Mesothelial cell of epicardium (in vitro differentiated cells): ENCODE measurements around the gene TMEM161B. TPM values are rescaled to one million over a fixed set of nuclear protein-coding genes. Genes with fewer than 3 reads are reported as not detected.

ENCODE experiments used
- DNase-seq, 2 experiments: peaks; one replicate each; pipeline ENCODE4 v3.0.0; 2021; ENCODE audit warnings: low spot score in 2 of 2; ENCODE audit not compliant: unreplicated experiment in 2 of 2
- H3K27ac Mint-ChIP-seq: 2 replicates; pipeline ENCODE4 v1.8.0; 2021; ENCODE audit warnings: mixed read lengths
- H3K27me3 Mint-ChIP-seq: 2 replicates; pipeline ENCODE4 v1.8.0; 2021; ENCODE audit warnings: low read depth, mixed read lengths
- H3K36me3 Mint-ChIP-seq: 2 replicates; pipeline ENCODE4 v1.8.0; 2021; ENCODE audit warnings: mixed read lengths
- H3K4me1 Mint-ChIP-seq: 2 replicates; pipeline ENCODE4 v1.8.0; 2021; ENCODE audit warnings: mixed read lengths
- H3K4me3 Mint-ChIP-seq: 2 replicates; pipeline ENCODE4 v1.8.0; 2021; ENCODE audit warnings: mild to moderate bottlenecking, moderate library complexity, mixed read lengths
- H3K9me3 Mint-ChIP-seq: 2 replicates; pipeline ENCODE4 v1.8.0; 2021; ENCODE audit warnings: mixed read lengths
- total RNA-seq: library from RNA; stranded (reverse); gene quantifications from 3 replicates; pipeline ENCODE4 v1.2.1, GENCODE V29; 2021
- TF ChIP-seq, protein P1 (sequence below): fragments of 200-600 bp; sonication (generic); IDR thresholded peaks from one replicate; pipeline ENCODE4 v1.5.0; 2021; ENCODE audit warnings: antibody characterized with exemption; ENCODE audit not compliant: unreplicated experiment

TMEM161B gene
- total RNA-seq, 1 donor from 2014 or later, result 29.5 TPM

DNA sequence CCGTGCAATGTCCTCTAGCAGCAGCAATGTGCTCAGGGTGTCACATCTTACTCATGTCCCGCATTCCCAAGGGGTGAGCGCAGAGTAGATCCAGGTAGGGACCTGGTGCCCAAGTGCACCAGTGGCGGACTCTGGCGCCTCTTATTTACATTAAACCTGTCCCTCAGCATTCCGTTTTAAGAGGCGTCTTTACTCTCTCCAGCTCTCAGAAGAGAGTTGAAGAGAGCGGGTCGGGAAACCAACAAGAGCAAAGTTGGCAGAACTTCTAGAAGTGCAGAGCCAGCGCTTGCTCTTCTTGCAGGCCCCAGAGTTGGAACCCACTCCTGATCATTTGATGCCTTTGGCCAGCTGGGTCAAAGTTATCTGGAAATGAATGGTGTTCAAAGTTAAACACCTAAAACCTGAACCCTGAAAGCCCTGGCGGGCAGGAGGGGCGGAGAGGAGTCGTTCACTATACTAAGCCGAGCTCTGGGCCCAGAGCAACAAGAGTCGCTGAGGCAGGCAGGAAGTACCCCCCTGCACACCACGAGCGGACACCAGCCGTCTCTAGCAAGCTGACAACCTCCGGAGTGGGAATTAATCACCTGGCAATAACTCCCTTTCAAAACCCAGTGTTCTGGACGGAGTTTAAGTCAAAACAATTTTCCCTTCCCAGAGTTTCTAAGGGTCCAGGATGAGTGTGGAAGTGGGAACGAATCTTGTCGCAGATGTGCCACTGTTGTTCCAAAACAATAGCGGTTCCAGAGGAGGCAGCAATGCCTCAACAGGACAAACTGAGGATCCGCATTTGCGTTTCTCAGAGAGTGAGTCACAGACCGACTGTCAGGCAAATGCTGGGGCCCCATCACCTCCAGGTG is 122.8 kb downstream of the TMEM161B start:
- H3K36me3 Mint-ChIP-seq, result no peaks in the 10 kb centered on the region
- H3K27me3 Mint-ChIP-seq, result peaks cover 29% of the 10 kb centered on the region
- H3K9me3 Mint-ChIP-seq, result peaks cover under 1% of the 10 kb centered on the region
- DNase-seq, result peak in 1 of 2 experiments; percentile 38
- H3K27ac Mint-ChIP-seq, result no peak overlapping the region
- peaks cover 9% of the 10 kb centered on the region for H3K4me1 Mint-ChIP-seq
- TF ChIP-seq, protein P1, sequence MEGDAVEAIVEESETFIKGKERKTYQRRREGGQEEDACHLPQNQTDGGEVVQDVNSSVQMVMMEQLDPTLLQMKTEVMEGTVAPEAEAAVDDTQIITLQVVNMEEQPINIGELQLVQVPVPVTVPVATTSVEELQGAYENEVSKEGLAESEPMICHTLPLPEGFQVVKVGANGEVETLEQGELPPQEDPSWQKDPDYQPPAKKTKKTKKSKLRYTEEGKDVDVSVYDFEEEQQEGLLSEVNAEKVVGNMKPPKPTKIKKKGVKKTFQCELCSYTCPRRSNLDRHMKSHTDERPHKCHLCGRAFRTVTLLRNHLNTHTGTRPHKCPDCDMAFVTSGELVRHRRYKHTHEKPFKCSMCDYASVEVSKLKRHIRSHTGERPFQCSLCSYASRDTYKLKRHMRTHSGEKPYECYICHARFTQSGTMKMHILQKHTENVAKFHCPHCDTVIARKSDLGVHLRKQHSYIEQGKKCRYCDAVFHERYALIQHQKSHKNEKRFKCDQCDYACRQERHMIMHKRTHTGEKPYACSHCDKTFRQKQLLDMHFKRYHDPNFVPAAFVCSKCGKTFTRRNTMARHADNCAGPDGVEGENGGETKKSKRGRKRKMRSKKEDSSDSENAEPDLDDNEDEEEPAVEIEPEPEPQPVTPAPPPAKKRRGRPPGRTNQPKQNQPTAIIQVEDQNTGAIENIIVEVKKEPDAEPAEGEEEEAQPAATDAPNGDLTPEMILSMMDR, result no peak
- peak overlapping the region; percentile 26 for H3K4me3 Mint-ChIP-seq

DNA sequence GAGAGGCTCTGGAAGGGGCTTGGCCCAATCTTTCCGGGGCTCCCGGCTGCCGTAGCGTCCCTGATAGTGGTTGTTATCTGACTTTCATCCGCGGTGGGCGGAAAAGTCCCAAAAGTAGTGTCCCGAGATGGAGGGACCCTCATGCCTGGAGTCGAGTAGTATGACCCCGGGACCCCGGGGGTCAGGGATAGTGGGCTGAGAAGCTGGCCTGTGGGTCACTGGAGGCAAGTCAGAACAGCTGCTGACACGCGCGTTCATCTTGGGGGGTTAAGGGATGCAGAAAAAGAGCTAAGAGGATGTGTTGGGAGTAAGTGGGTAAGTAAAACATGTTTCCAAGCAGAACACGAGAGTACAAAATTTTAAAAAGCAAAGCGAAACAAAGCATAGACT is 123.4 kb downstream of the TMEM161B start:
- no peak for DNase-seq
- Mint-ChIP-seq H3K9me3 (no peaks in the 10 kb centered on the region), H3K4me3 (peak overlapping the region; percentile 26), H3K27ac (no peak overlapping the region), H3K4me1 (peaks cover 9% of the 10 kb centered on the region), H3K27me3 (peaks cover 29% of the 10 kb centered on the region), H3K36me3 (no peaks in the 10 kb centered on the region)
- TF ChIP-seq, protein P1, result no peak
